HepG2 (cell line): ENCODE results near the gene MGST2. TPM values are rescaled to one million over a fixed set of nuclear protein-coding genes. Genes with fewer than 3 reads are reported as not detected.

Source experiments
- CENPT ChIP-seq: sonication (generic); formaldehyde crosslinking; IDR thresholded peaks from 2 replicates; pipeline ENCODE4 v1.8.0; 2022; ENCODE audit warnings: low read depth, mild to moderate bottlenecking, moderate library complexity, missing genetic modification reagents
- DRAP1 ChIP-seq: IDR thresholded peaks from 2 replicates; pipeline ENCODE4 v1.6.1; 2016; ENCODE audit warnings: missing genetic modification reagents, missing compliant biosample characterization
- EP300 ChIP-seq, 3 experiments: sonication (generic) in 1 of 3; formaldehyde crosslinking in 1 of 3; IDR thresholded peaks; 2 replicates each; pipeline versions ENCODE4 v1.5.1 to v1.6.1; 2011 to 2020; ENCODE audit warnings: low read depth in 2 of 3, low read length in 2 of 3, borderline replicate concordance in 1 of 3, improper control_type of control experiment in 1 of 3, mild to moderate bottlenecking in 1 of 3, missing genetic modification reagents in 1 of 3, moderate library complexity in 1 of 3
- GATAD2A ChIP-seq: IDR thresholded peaks from 2 replicates; pipeline ENCODE4 v1.6.1; 2016
- GFI1 ChIP-seq: sonication (generic); formaldehyde crosslinking; IDR thresholded peaks from 2 replicates; pipeline ENCODE4 v1.5.0; 2020; ENCODE audit warnings: missing genetic modification reagents, mild to moderate bottlenecking, borderline replicate concordance
- KAT8 ChIP-seq: IDR thresholded peaks from 2 replicates; pipeline ENCODE4 v1.6.1; 2016; ENCODE audit warnings: missing genetic modification reagents, missing compliant biosample characterization
- MEIS1 ChIP-seq: sonication (generic); formaldehyde crosslinking; IDR thresholded peaks from 2 replicates; pipeline ENCODE4 v1.9.0; 2021; ENCODE audit warnings: mild to moderate bottlenecking, missing genetic modification reagents, moderate library complexity, borderline replicate concordance
- MTF2 ChIP-seq: sonication (generic); formaldehyde crosslinking; IDR thresholded peaks from 2 replicates; pipeline ENCODE4 v1.5.0; 2020; ENCODE audit warnings: missing genetic modification reagents, borderline replicate concordance
- NRL ChIP-seq: sonication (generic); formaldehyde crosslinking; IDR thresholded peaks from 2 replicates; pipeline ENCODE4 v1.5.0; 2020; ENCODE audit warnings: missing genetic modification reagents, mild to moderate bottlenecking, moderate library complexity, borderline replicate concordance
- POGZ ChIP-seq: sonication (generic); formaldehyde crosslinking; IDR thresholded peaks from 2 replicates; pipeline ENCODE4 v1.4.0; 2020; ENCODE audit warnings: mild to moderate bottlenecking, missing genetic modification reagents
- REST ChIP-seq, 2 experiments: IDR thresholded peaks; 2 replicates each; pipeline ENCODE4 v1.6.1; 2011 to 2012; ENCODE audit warnings: low read length in 2 of 2, borderline replicate concordance in 1 of 2, low read depth in 1 of 2, mild to moderate bottlenecking in 1 of 2, moderate library complexity in 1 of 2
- RFX1 ChIP-seq: fragments of 450-650 bp; IDR thresholded peaks from 2 replicates; pipeline ENCODE4 v1.6.1; 2017
- SALL1 ChIP-seq: sonication (generic); formaldehyde crosslinking; IDR thresholded peaks from 2 replicates; pipeline ENCODE4 v1.8.0; 2022; ENCODE audit warnings: mild to moderate bottlenecking, missing genetic modification reagents
- TBX2 ChIP-seq: sonication (generic); formaldehyde crosslinking; IDR thresholded peaks from 2 replicates; pipeline ENCODE4 v1.5.0; 2020; ENCODE audit warnings: missing genetic modification reagents, mild to moderate bottlenecking, borderline replicate concordance
- TGIF2 ChIP-seq: IDR thresholded peaks from 2 replicates; pipeline ENCODE4 v1.6.1; 2016; ENCODE audit warnings: control low read depth, missing compliant biosample characterization
- THYN1 ChIP-seq: sonication (generic); formaldehyde crosslinking; IDR thresholded peaks from 2 replicates; pipeline ENCODE4 v1.8.1; 2023; ENCODE audit warnings: low read depth, mild to moderate bottlenecking, moderate library complexity, missing genetic modification reagents, borderline replicate concordance
- YY1 ChIP-seq: IDR thresholded peaks from 2 replicates; pipeline ENCODE4 v1.6.1; 2011; ENCODE audit warnings: low read length, low read depth, moderate library complexity, mild to moderate bottlenecking; ENCODE audit not compliant: insufficient read depth, insufficient replicate concordance
- ZIK1 ChIP-seq: sonication (generic); formaldehyde crosslinking; IDR thresholded peaks from 2 replicates; pipeline ENCODE4 v1.5.0; 2020; ENCODE audit warnings: mild to moderate bottlenecking, low read depth, missing genetic modification reagents, borderline replicate concordance
- ZMYM2 ChIP-seq: sonication (generic); formaldehyde crosslinking; IDR thresholded peaks from 2 replicates; pipeline ENCODE4 v1.8.0; 2022; ENCODE audit warnings: mild to moderate bottlenecking, missing genetic modification reagents
- ZNF143 ChIP-seq: sonication (generic); formaldehyde crosslinking; IDR thresholded peaks from 2 replicates; pipeline ENCODE4 v1.4.0; 2020; ENCODE audit warnings: missing genetic modification reagents
- ZNF337 ChIP-seq: sonication (generic); formaldehyde crosslinking; IDR thresholded peaks from 2 replicates; pipeline ENCODE4 v1.5.1; 2020; ENCODE audit warnings: missing genetic modification reagents, low read depth, mild to moderate bottlenecking, borderline replicate concordance
- ZNF33A ChIP-seq: sonication (generic); formaldehyde crosslinking; IDR thresholded peaks from 2 replicates; pipeline ENCODE4 v1.5.1; 2020; ENCODE audit warnings: missing genetic modification reagents, mild to moderate bottlenecking, moderate library complexity, borderline replicate concordance
- ZNF605 ChIP-seq: sonication (generic); formaldehyde crosslinking; IDR thresholded peaks from 2 replicates; pipeline ENCODE4 v1.8.0; 2022; ENCODE audit warnings: mild to moderate bottlenecking, missing genetic modification reagents
- ZNF615 ChIP-seq: sonication (generic); formaldehyde crosslinking; IDR thresholded peaks from 2 replicates; pipeline ENCODE4 v1.5.0; 2020; ENCODE audit warnings: mild to moderate bottlenecking, missing genetic modification reagents, borderline replicate concordance
- ZNF644 ChIP-seq: IDR thresholded peaks from 2 replicates; pipeline ENCODE4 v1.6.1; 2016; ENCODE audit warnings: low read depth
- ZNF747 ChIP-seq: sonication (generic); formaldehyde crosslinking; IDR thresholded peaks from 2 replicates; pipeline ENCODE4 v1.8.1; 2023; ENCODE audit warnings: missing genetic modification reagents, mild to moderate bottlenecking, borderline replicate concordance
- polyA plus RNA-seq, 8 experiments: library from polyadenylated mRNA; depleted of rRNA in 3 of 8; stranded (reverse) in 7 of 8; unstranded in 1 of 8; fragments of >200 nt; fragmentation: Illumina TruSeq in 4 of 8; extraction: Trizol in 4 of 8; gene quantifications; 2 replicates each; pipeline versions ENCODE4 v1.2.1 to v1.2.3, GENCODE V29; 2011 to 2016; ENCODE audit warnings: low read depth in 4 of 8, missing spikeins in 1 of 8, mixed read lengths in 1 of 8; ENCODE audit not compliant: insufficient read depth in 1 of 8
- total RNA-seq, 5 experiments: library from RNA; depleted of rRNA; stranded (reverse); fragments of >200 nt; fragmentation: Illumina TruSeq; extraction: Trizol; gene quantifications; 2 replicates each; pipeline ENCODE4 v1.2.3, GENCODE V29; 2016; ENCODE audit warnings: low read depth in 1 of 5
- TF ChIP-seq, protein P1 (sequence below): sonication (generic); IDR thresholded peaks from 2 replicates; pipeline ENCODE4 v1.6.1; 2016; ENCODE audit warnings: low read depth, borderline replicate concordance

MGST2 gene
- total and polyA plus RNA-seq, 2 of the 13 experiments (the other 11 are each of a cell fraction or from before 2014, with no cell fraction given): 205 to 416 TPM

GRCh38 chr4:139658185-139658584 is 7.4 kb upstream of the MGST2 start (continued):
- TF ChIP-seq REST (IDR thresholded peaks at IDR 0.05; ENCODE audit: borderline replicate concordance in 1 of 2, low read depth in 1 of 2, low read length in 2 of 2): no peak
- 0 out of 2 replicates have a peak, but pooled peaks have one; percentile 39 for TF ChIP-seq ZNF605 (CRISPR knock-in tag)
- no peak for TF ChIP-seq RFX1
- TF ChIP-seq THYN1: no peak
- TF ChIP-seq KAT8 (CRISPR knock-in tag): no peak
- TF ChIP-seq ZMYM2 (CRISPR knock-in tag): no peak
- TF ChIP-seq EP300 (IDR thresholded peaks at IDR 0.05; ENCODE audit: low read depth in 2 of 2, low read length in 2 of 2): no peak
- TF ChIP-seq EP300 (CRISPR knock-in tag; IDR thresholded peaks at IDR 0.05; ENCODE audit: borderline replicate concordance): no peak
- no peak for TF ChIP-seq ZNF33A (CRISPR knock-in tag)
- TF ChIP-seq ZIK1: no peak
- TF ChIP-seq SALL1 (CRISPR knock-in tag): 0 out of 2 replicates have a peak, but pooled peaks have one; percentile 12
- TF ChIP-seq NRL: no peak
- TF ChIP-seq POGZ: 0 out of 2 replicates have a peak, but pooled peaks have one; percentile 16
- no peak; the same call in 1 of the 2 replicates for TF ChIP-seq ZNF644 (CRISPR knock-in tag)
- TF ChIP-seq TGIF2 (CRISPR knock-in tag): no peak; the same call in 1 of the 2 replicates
- peak; percentile 24 for TF ChIP-seq DRAP1 (CRISPR knock-in tag)
- TF ChIP-seq YY1: no peak
- no peak for TF ChIP-seq ZNF337 (CRISPR knock-in tag)
- TF ChIP-seq ZNF143 (CRISPR knock-in tag): no peak
- peak; percentile 62 for TF ChIP-seq TBX2
- no peak for TF ChIP-seq MEIS1 (CRISPR knock-in tag)
- TF ChIP-seq, protein P1, sequence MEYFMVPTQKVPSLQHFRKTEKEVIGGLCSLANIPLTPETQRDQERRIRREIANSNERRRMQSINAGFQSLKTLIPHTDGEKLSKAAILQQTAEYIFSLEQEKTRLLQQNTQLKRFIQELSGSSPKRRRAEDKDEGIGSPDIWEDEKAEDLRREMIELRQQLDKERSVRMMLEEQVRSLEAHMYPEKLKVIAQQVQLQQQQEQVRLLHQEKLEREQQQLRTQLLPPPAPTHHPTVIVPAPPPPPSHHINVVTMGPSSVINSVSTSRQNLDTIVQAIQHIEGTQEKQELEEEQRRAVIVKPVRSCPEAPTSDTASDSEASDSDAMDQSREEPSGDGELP: peak; percentile 92
- TF ChIP-seq ZNF747 (CRISPR knock-in tag): 0 out of 2 replicates have a peak, but pooled peaks have one; percentile 20
- TF ChIP-seq GFI1 (CRISPR knock-in tag): peak; percentile 63
- no peak for TF ChIP-seq ZNF615
- no peak for TF ChIP-seq MTF2
- no peak for TF ChIP-seq CENPT
- TF ChIP-seq GATAD2A: 0 out of 2 replicates have a peak, but pooled peaks have one; percentile 8
